ENCODE results near the gene ALPG.

ALPG gene

DNA sequence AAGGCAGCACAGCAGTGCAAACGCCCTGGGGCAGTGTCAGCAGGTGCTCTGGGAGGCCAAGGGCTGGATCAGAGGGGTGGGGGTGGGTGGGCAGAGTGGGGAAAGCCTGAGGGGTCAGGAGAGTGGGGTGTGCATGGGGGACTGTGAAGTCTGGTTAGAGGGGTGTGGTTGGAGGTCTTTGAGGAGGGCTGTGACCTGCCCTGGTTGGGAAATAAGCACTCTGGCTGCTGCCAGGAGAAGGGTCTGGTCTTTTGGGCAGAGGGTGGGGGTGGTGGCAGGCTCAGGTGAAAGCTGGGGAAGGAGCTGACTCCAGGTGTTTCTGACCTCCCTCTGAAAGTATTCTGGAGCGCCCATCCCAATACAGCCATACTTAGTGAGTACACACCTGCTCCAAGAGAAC, 53.5 kb downstream of the ALPG start:
- DNase-seq, result no peak

Data from inflammatory macrophage treated with lipopolysaccharide for 4 hours (primary cell).